OCI-LY3 (cell line): ENCODE results near the gene SAMD7.

Experiments
- H2AFZ ChIP-seq: fragments of 200-600, 300-600 bp; shearing (Covaris generic); 2 replicates; pipeline ENCODE4 v1.6.0; 2014; ENCODE audit warnings: antibody characterized with exemption, low read depth, low read length
- H3K27ac ChIP-seq: fragments of 200-600, 300-600 bp; sonication (generic); 2 replicates; pipeline ENCODE4 v1.5.1; 2014; ENCODE audit warnings: mild to moderate bottlenecking, low read length, moderate library complexity, mixed read lengths
- H3K27me3 ChIP-seq: fragments of 200-600, 300-600 bp; sonication (generic); 2 replicates; pipeline ENCODE4 v1.6.1; 2014; ENCODE audit warnings: low read depth, low read length, mixed read lengths
- H3K36me3 ChIP-seq: fragments of 200-600, 300-600 bp; sonication (generic); replicated peaks from 2 replicates; pipeline ENCODE3; 2014; ENCODE audit warnings: low read depth, low read length, mixed read lengths
- H3K4me1 ChIP-seq: fragments of 300-600, 200-600 bp; sonication (generic); 2 replicates; pipeline ENCODE4 v1.6.1; 2014; ENCODE audit warnings: low read length, mixed read lengths
- H3K4me2 ChIP-seq: fragments of 200-600, 300-600 bp; sonication (generic); 2 replicates; pipeline ENCODE4 v1.6.1; 2014; ENCODE audit warnings: low read length, mixed read lengths
- H3K4me3 ChIP-seq: fragments of 300-600, 200-600 bp; sonication (generic); 2 replicates; pipeline ENCODE4 v1.5.1; 2014; ENCODE audit warnings: antibody characterized with exemption, mild to moderate bottlenecking, low read length, moderate library complexity
- H3K79me2 ChIP-seq: fragments of 300-600, 200-600 bp; shearing (Covaris generic); 2 replicates; pipeline ENCODE4 v1.6.1; 2014; ENCODE audit warnings: mild to moderate bottlenecking, low read length, mixed read lengths
- H3K9ac ChIP-seq: fragments of 300-600, 200-600 bp; shearing (Covaris generic); 2 replicates; pipeline ENCODE4 v1.6.0; 2014; ENCODE audit warnings: mild to moderate bottlenecking, low read length, moderate library complexity
- H3K9me3 ChIP-seq: fragments of 200-600, 300-600 bp; shearing (Covaris generic); 2 replicates; pipeline ENCODE4 v1.6.1; 2014; ENCODE audit warnings: low read length, mixed read lengths; ENCODE audit not compliant: insufficient read depth
- H4K20me1 ChIP-seq: fragments of 200-600, 300-600 bp; sonication (generic); 2 replicates; pipeline ENCODE4 v1.6.1; 2016; ENCODE audit warnings: low read length, mixed read lengths; ENCODE audit not compliant: insufficient read depth
- CTCF ChIP-seq: fragments of 200-600, 300-600 bp; sonication (generic); IDR thresholded peaks from 2 replicates; pipeline ENCODE4 v1.5.1; 2014; ENCODE audit warnings: antibody characterized with exemption, low read length, low read depth
- EZH2phosphoT487 ChIP-seq: fragments of 200-600 bp; shearing (Covaris generic); IDR thresholded peaks from 2 replicates; pipeline ENCODE4 v1.6.1; 2018; ENCODE audit warnings: antibody characterized with exemption, mixed run types, low read depth

SAMD7 gene

GRCh38 chr3:169969174-169970095 is 58.1 kb downstream of the SAMD7 start:
- Histone ChIP-seq H3K36me3 (peaks cover 9% of the 10 kb centered on the region), H3K9me3 (no peaks in the 10 kb centered on the region), H3K27ac (no peak overlapping the region), H3K4me2 (peak overlapping the region; percentile 36), H3K4me3 (no peak overlapping the region), H4K20me1 (peaks cover 51% of the 10 kb centered on the region), H3K79me2 (peaks cover 67% of the 10 kb centered on the region), H3K9ac (no peak overlapping the region), H3K27me3 (peaks cover 10% of the 10 kb centered on the region; the same call in 1 of the 2 replicates), H2AFZ (no peak overlapping the region), H3K4me1 (peaks cover 23% of the 10 kb centered on the region)
- TF ChIP-seq EZH2phosphoT487, result no peak
- no peak for TF ChIP-seq CTCF

- Histone ChIP-seq H4K20me1 (peaks cover 56% of the 10 kb centered on the region), H3K9me3 (no peaks in the 10 kb centered on the region), H3K9ac (no peak overlapping the region), H3K36me3 (peaks cover 9% of the 10 kb centered on the region), H3K4me1 (peaks cover 23% of the 10 kb centered on the region), H3K27me3 (no peaks in the 10 kb centered on the region), H3K79me2 (peaks cover 67% of the 10 kb centered on the region), H2AFZ (no peak overlapping the region), H3K4me3 (no peak overlapping the region), H3K27ac (no peak overlapping the region), H3K4me2 (no peak overlapping the region)
- no peak for TF ChIP-seq CTCF
- no peak for TF ChIP-seq EZH2phosphoT487
Observed at GRCh38 chr3:169970847-169971246, 59.5 kb downstream of the SAMD7 start.

GRCh38 chr3:169971522-169971921 is 60.1 kb downstream of the SAMD7 start:
- no peaks in the 10 kb centered on the region for H3K27me3 ChIP-seq
- peaks cover 67% of the 10 kb centered on the region for H3K79me2 ChIP-seq
- no peak overlapping the region for H3K9ac ChIP-seq
- no peak overlapping the region for H3K4me3 ChIP-seq
- TF ChIP-seq CTCF, result no peak
- TF ChIP-seq EZH2phosphoT487, result no peak
- no peaks in the 10 kb centered on the region for H3K9me3 ChIP-seq
- H3K27ac ChIP-seq, result no peak overlapping the region
- H3K4me2 ChIP-seq, result no peak overlapping the region
- peaks cover 56% of the 10 kb centered on the region for H4K20me1 ChIP-seq
- H2AFZ ChIP-seq, result no peak overlapping the region
- H3K4me1 ChIP-seq, result peaks cover 23% of the 10 kb centered on the region
- H3K36me3 ChIP-seq, result peaks cover 12% of the 10 kb centered on the region

- H3K4me3 ChIP-seq, result no peak overlapping the region
- H2AFZ ChIP-seq, result no peak overlapping the region
- no peaks in the 10 kb centered on the region for H3K27me3 ChIP-seq
- no peak overlapping the region for H3K27ac ChIP-seq
- TF ChIP-seq EZH2phosphoT487, result no peak
- TF ChIP-seq CTCF, result no peak
- no peaks in the 10 kb centered on the region for H3K79me2 ChIP-seq
- no peaks in the 10 kb centered on the region for H3K9me3 ChIP-seq
- no peak overlapping the region for H3K9ac ChIP-seq
- no peak overlapping the region for H3K4me2 ChIP-seq
- no peaks in the 10 kb centered on the region for H3K4me1 ChIP-seq
- H4K20me1 ChIP-seq, result 0 out of 2 replicates have a peak, but pooled peaks cover 5% of the 10 kb centered on the region
- H3K36me3 ChIP-seq, result peaks cover 52% of the 10 kb centered on the region
Observed at GRCh38 chr3:169980055-169980454, 68.7 kb downstream of the SAMD7 start.
